Measurements from ENCODE around the gene ZFHX3.

DNA sequence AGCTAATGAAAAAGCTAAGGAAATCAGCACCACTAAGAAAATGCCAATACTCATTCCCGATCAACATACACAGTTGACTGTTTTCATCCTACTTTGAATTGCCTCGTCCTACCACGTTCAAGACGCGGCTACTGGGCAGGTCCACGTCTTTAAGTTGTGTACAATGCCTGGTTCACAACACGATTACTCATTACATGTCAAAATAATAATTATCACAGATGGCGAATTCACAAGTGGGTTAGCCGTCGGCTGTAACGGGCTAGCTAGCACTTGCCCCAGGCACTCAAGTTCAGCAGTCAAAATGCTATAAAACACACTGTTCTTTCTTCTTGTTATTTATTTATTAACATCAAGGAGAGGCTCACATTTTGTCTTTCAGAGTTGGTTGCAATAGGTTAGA is 124.2 kb downstream of the ZFHX3 start:
- TF ChIP-seq, protein P1, sequence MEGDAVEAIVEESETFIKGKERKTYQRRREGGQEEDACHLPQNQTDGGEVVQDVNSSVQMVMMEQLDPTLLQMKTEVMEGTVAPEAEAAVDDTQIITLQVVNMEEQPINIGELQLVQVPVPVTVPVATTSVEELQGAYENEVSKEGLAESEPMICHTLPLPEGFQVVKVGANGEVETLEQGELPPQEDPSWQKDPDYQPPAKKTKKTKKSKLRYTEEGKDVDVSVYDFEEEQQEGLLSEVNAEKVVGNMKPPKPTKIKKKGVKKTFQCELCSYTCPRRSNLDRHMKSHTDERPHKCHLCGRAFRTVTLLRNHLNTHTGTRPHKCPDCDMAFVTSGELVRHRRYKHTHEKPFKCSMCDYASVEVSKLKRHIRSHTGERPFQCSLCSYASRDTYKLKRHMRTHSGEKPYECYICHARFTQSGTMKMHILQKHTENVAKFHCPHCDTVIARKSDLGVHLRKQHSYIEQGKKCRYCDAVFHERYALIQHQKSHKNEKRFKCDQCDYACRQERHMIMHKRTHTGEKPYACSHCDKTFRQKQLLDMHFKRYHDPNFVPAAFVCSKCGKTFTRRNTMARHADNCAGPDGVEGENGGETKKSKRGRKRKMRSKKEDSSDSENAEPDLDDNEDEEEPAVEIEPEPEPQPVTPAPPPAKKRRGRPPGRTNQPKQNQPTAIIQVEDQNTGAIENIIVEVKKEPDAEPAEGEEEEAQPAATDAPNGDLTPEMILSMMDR (IDR thresholded peaks at IDR 0.05) = no peak
- TF ChIP-seq POLR2A (IDR thresholded peaks at IDR 0.05) = no peak

All from uterus (tissue), 2 donors.